Caco-2 (cell line): ENCODE results near the gene SLC35F2. TPM values are rescaled to one million over a fixed set of nuclear protein-coding genes. Genes with fewer than 3 reads are reported as not detected.
"Not testable (repeated sequence)": the region's sequence is repeated elsewhere in the genome, so short reads cannot be mapped to it uniquely, and the experiment has no call there.

ENCODE experiments used
- BruUV-seq: library from RNA; stranded (reverse); fragments of 400-500 nt; replicated peaks from 2 replicates; lab custom pipeline; 2021; lab: Mats Ljungman, UMichigan
- CTCF ChIA-PET: fragments of 300-600 bp; sonication (Branson Sonifier 250); formaldehyde crosslinking; loops from one replicate; lab custom pipeline; 2022; ENCODE audit warnings: antibody characterized with exemption; lab: Charles Lee
- POLR2A ChIA-PET: fragments of 300-600 bp; sonication (Branson Sonifier 250); formaldehyde crosslinking; loops from one replicate; lab custom pipeline; 2022; ENCODE audit warnings: antibody characterized with exemption; lab: Charles Lee
- DNase-seq, 2 experiments: peaks; one replicate each; pipeline versions ENCODE4 v3.0.0 to v3.0.0-alpha.2; 2020 to 2022
- H3K27me3 ChIP-seq: replicated peaks from 2 replicates; pipeline ENCODE4 v1.6.0; 2011; ENCODE audit warnings: low read length; ENCODE audit not compliant: control insufficient read depth, insufficient read depth
- H3K36me3 ChIP-seq: 2 replicates; pipeline ENCODE4 v1.5.1; 2011; ENCODE audit warnings: low read length; ENCODE audit not compliant: control insufficient read depth, insufficient read depth
- H3K4me1 ChIP-seq: fragments of 250-450 bp; sonication (Bioruptor Pico); 2 replicates; pipeline ENCODE4 v1.5.1; 2020; ENCODE audit warnings: mild to moderate bottlenecking
- H3K4me3 ChIP-seq: 2 replicates; pipeline ENCODE4 v1.5.1; 2011; ENCODE audit warnings: low read depth, mild to moderate bottlenecking, control low read depth, low read length
- H3K9me3 ChIP-seq: fragments of 250-450 bp; sonication (Bioruptor Pico); 2 replicates; pipeline ENCODE4 v1.5.1; 2020; ENCODE audit warnings: mild to moderate bottlenecking, moderate library complexity
- H3K27ac Mint-ChIP-seq: one replicate; pipeline ENCODE4 v1.8.0; 2022; ENCODE audit warnings: mixed read lengths; ENCODE audit not compliant: unreplicated experiment
- H3K27me3 Mint-ChIP-seq: one replicate; pipeline ENCODE4 v1.8.0; 2022; ENCODE audit warnings: mixed read lengths; ENCODE audit not compliant: insufficient read depth, unreplicated experiment
- H3K36me3 Mint-ChIP-seq: one replicate; pipeline ENCODE4 v1.8.0; 2022; ENCODE audit warnings: mild to moderate bottlenecking, mixed read lengths; ENCODE audit not compliant: insufficient read depth, unreplicated experiment
- H3K4me1 Mint-ChIP-seq: one replicate; pipeline ENCODE4 v1.8.0; 2022; ENCODE audit warnings: low read depth, mixed read lengths; ENCODE audit not compliant: unreplicated experiment
- H3K4me3 Mint-ChIP-seq: one replicate; pipeline ENCODE4 v1.8.0; 2022; ENCODE audit warnings: mild to moderate bottlenecking, moderate library complexity, mixed read lengths; ENCODE audit not compliant: unreplicated experiment
- H3K9me3 Mint-ChIP-seq: one replicate; pipeline ENCODE4 v1.8.0; 2022; ENCODE audit warnings: mixed read lengths; ENCODE audit not compliant: unreplicated experiment
- intact Hi-C: fragments of 100-400 bp; cut with micrococcal nuclease; formaldehyde crosslinking; loops from one replicate; pipeline ENCODE4 v1.10.0; 2022; ENCODE audit not compliant: unreplicated experiment
- total RNA-seq: library from RNA; stranded (reverse); gene quantifications from 2 replicates; pipeline ENCODE4 v1.2.3, GENCODE V29; 2022
- TF ChIP-seq, protein P1 (sequence below), 2 experiments: fragments of 200-600 bp in 1 of 2; IDR thresholded peaks; 1 replicate in 1 of 2; 2 replicates in 1 of 2; pipeline versions ENCODE4 v1.5.1 to v1.8.0; 2011 to 2022; ENCODE audit warnings: antibody characterized with exemption in 1 of 2, control low read depth in 1 of 2, inconsistent platforms in 1 of 2, low read depth in 1 of 2, low read length in 1 of 2, mild to moderate bottlenecking in 1 of 2, moderate library complexity in 1 of 2; ENCODE audit not compliant: insufficient read depth in 1 of 2, severe bottlenecking in 1 of 2, unreplicated experiment in 1 of 2

Gene SLC35F2
- total RNA-seq, 1 experiment from 2014 or later: 44.9 TPM

DNA sequence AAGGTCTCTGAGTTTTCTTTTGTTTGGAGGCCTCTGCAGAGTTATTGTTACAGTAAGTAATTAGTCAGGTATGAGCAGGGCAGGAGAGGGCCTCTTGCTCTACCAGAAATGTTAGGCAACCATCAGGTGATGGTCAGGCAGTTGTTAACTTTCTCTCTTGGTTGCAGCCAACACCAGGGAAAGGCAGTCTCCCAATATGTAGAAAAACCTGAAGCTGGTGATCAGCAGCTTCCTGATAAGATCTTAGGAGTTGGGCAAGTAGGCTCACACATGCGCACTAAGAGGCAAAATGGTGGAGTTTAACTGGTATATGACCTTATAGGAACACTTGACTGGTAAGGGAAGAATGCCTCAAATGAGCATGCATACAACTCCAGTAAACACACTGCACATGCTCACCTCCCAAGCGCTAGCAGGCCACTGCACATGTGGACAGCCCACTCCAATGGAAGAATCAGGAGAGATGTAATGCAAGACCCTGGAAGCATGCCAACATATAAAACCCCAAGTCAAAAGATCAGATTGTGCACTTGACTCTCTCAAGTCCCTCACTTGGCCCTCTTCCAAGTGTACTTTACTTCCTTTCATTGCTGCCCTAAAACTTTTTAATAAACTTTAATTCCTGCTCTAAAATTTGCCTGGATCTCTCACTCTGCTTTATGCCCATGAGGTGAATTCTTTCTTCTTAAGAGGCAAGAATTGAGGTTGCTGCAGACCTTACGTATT, 23.7 kb upstream of the SLC35F2 start:
- Mint-ChIP-seq H3K4me1 (no peaks in the 10 kb centered on the region), H3K4me3 (no peak overlapping the region), H3K27ac (no peak overlapping the region), H3K36me3 (no peaks in the 10 kb centered on the region), H3K9me3 (peaks cover 9% of the 10 kb centered on the region), H3K27me3 (peaks cover 6% of the 10 kb centered on the region)
- TF ChIP-seq, protein P1, sequence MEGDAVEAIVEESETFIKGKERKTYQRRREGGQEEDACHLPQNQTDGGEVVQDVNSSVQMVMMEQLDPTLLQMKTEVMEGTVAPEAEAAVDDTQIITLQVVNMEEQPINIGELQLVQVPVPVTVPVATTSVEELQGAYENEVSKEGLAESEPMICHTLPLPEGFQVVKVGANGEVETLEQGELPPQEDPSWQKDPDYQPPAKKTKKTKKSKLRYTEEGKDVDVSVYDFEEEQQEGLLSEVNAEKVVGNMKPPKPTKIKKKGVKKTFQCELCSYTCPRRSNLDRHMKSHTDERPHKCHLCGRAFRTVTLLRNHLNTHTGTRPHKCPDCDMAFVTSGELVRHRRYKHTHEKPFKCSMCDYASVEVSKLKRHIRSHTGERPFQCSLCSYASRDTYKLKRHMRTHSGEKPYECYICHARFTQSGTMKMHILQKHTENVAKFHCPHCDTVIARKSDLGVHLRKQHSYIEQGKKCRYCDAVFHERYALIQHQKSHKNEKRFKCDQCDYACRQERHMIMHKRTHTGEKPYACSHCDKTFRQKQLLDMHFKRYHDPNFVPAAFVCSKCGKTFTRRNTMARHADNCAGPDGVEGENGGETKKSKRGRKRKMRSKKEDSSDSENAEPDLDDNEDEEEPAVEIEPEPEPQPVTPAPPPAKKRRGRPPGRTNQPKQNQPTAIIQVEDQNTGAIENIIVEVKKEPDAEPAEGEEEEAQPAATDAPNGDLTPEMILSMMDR (IDR thresholded peaks at IDR 0.05; ENCODE audit: insufficient read depth in 1 of 2, low read depth in 1 of 2, low read length in 1 of 2, severe bottlenecking in 1 of 2, unreplicated experiment in 1 of 2): no peak
- intact Hi-C loops: no loop called here
- no peaks in the 10 kb centered on the region for H3K27me3 ChIP-seq
- H3K4me3 ChIP-seq: no peak overlapping the region
- peaks cover 3% of the 10 kb centered on the region; the same call in 1 of the 2 replicates for H3K9me3 ChIP-seq
- ChIA-PET CTCF (no interaction called here), POLR2A (no interaction called here)
- H3K4me1 ChIP-seq: 0 out of 2 replicates have a peak, but pooled peaks cover 5% of the 10 kb centered on the region
- H3K36me3 ChIP-seq: no peaks in the 10 kb centered on the region
- no peak for DNase-seq
- BruUV-seq: no TSS peak

DNA sequence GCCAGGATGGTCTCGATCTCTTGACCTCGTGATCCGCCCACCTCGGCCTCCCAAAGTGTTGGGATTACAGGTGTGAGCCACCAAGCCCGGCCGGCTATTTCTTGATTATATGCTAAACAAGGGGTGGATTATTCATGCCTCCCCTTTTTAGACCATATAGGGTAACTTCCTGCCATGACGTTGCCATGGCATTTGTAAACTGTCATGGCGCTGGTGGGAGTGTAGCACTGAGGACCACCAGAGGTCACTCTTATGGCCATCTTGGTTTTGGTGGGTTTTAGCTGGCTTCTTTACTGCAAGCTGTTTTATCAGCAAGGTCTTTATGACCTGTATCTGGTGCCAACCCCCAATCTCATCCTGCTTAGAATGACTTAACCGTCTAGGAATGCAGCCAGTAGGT, 22.9 kb upstream of the SLC35F2 start:
- H3K36me3 ChIP-seq, H3K9me3 Mint-ChIP-seq, H3K4me3 Mint-ChIP-seq, POLR2A ChIA-PET, H3K9me3 ChIP-seq, H3K27me3 Mint-ChIP-seq, intact Hi-C loops, H3K27me3 ChIP-seq, H3K4me1 Mint-ChIP-seq, H3K36me3 Mint-ChIP-seq, H3K4me3 ChIP-seq, CTCF ChIA-PET, DNase-seq, H3K27ac Mint-ChIP-seq, BruUV-seq, H3K4me1 ChIP-seq: not testable (repeated sequence)

DNA sequence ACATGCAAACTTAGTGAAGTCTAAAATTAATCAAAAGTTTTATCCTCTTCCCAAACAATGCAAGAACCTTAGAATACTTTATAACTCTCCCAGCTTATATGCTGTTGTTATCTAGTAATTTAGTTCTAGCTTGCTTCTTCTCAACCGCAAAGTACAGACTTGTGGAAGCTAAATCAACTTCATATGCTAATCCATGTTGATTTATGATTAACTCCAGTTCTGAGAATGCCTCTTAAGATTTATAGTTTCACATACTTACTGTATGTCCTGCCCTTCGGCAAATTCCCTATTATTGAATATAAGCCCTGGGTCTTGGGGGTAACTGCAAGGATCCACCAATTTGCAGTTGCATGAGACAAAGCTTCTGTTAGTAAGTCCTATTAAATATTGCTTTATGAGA, 17.6 kb upstream of the SLC35F2 start:
- H3K4me3 ChIP-seq: no peak overlapping the region
- no TSS peak for BruUV-seq
- DNase-seq: no peak
- Mint-ChIP-seq H3K9me3 (peaks cover 9% of the 10 kb centered on the region), H3K27me3 (no peaks in the 10 kb centered on the region), H3K4me3 (no peak overlapping the region), H3K36me3 (no peaks in the 10 kb centered on the region), H3K27ac (no peak overlapping the region), H3K4me1 (no peaks in the 10 kb centered on the region)
- intact Hi-C loops: no loop called here
- peaks cover 3% of the 10 kb centered on the region; the same call in 1 of the 2 replicates for H3K9me3 ChIP-seq
- POLR2A ChIA-PET: interaction anchor here (0.5 kb wide), 1 partner anchor 10 kb away, joined by 5 read pairs; no protein-coding TSS in a partner anchor
- no peaks in the 10 kb centered on the region for H3K36me3 ChIP-seq
- CTCF ChIA-PET: no interaction called here
- H3K4me1 ChIP-seq: no peaks in the 10 kb centered on the region
- no peaks in the 10 kb centered on the region for H3K27me3 ChIP-seq
- TF ChIP-seq, protein P1 (IDR thresholded peaks at IDR 0.05; ENCODE audit: insufficient read depth in 1 of 2, low read depth in 1 of 2, low read length in 1 of 2, severe bottlenecking in 1 of 2, unreplicated experiment in 1 of 2): no peak
